ENCODE data around the gene EPG5. TPM values are rescaled to one million over a fixed set of nuclear protein-coding genes. Genes with fewer than 3 reads are reported as not detected.

Gene EPG5
- total RNA-seq, 1 experiment from 2014 or later = 16.1 TPM

GRCh38 chr18:45847119-45847518, 120.0 kb downstream of the EPG5 start:
- Histone ChIP-seq H2BK12ac (ENCODE audit: insufficient read length, low read depth, low read length) (no peak overlapping the region), H2BK5ac (ENCODE audit: insufficient read length, low read length) (no peak overlapping the region), H3K14ac (ENCODE audit: insufficient read depth, low read length) (no peak overlapping the region), H3K4me1 (ENCODE audit: insufficient read depth, low read length) (no peaks in the 10 kb centered on the region), H4K91ac (ENCODE audit: insufficient read length, low read depth, low read length) (no peak overlapping the region), H3K79me2 (ENCODE audit: insufficient read depth, low read length) (no peaks in the 10 kb centered on the region), H3K23ac (ENCODE audit: insufficient read length, low read depth, low read length) (no peak overlapping the region), H4K5ac (ENCODE audit: insufficient read length, low read depth, low read length) (no peak overlapping the region), H3K9me3 (ENCODE audit: control insufficient read depth, low read depth, low read length) (no peaks in the 10 kb centered on the region), H3K56ac (ENCODE audit: insufficient read length, low read depth, low read length) (no peak overlapping the region), H3K23me2 (ENCODE audit: insufficient read length, low read depth, low read length, poor library complexity, severe bottlenecking) (no peaks in the 10 kb centered on the region), H2BK120ac (ENCODE audit: low read depth, low read length, poor library complexity, severe bottlenecking) (no peak overlapping the region), H3T11ph (ENCODE audit: low read length) (no peak overlapping the region), H2AFZ (ENCODE audit: low read length) (no peak overlapping the region), H2AK5ac (ENCODE audit: insufficient read length, low read length) (no peak overlapping the region), H3K9ac (ENCODE audit: extremely low read depth, insufficient read length, low read length) (no peak overlapping the region), H3K18ac (ENCODE audit: insufficient read length, low read depth, low read length) (no peak overlapping the region), H3K27ac (ENCODE audit: insufficient read length, low read depth, low read length) (no peak overlapping the region), H2BK20ac (ENCODE audit: low read depth, low read length, poor library complexity, severe bottlenecking) (no peak overlapping the region), H4K20me1 (ENCODE audit: control insufficient read depth, insufficient read depth, insufficient read length) (no peaks in the 10 kb centered on the region), H3K27me3 (ENCODE audit: insufficient read depth, low read length) (no peaks in the 10 kb centered on the region), H3K79me1 (ENCODE audit: insufficient read depth, low read depth, low read length, poor library complexity, severe bottlenecking) (no peaks in the 10 kb centered on the region), H2BK15ac (ENCODE audit: low read depth, low read length) (no peak overlapping the region), H3K4ac (ENCODE audit: low read depth, low read length) (no peak overlapping the region), H3K4me2 (ENCODE audit: insufficient read depth, insufficient read length, low read length) (no peak overlapping the region), H4K8ac (replicated peaks; ENCODE audit: insufficient read length, low read depth, low read length) (no peak overlapping the region)
- Mint-ChIP-seq H3K4me1 (peaks cover 5 to 6% of the 10 kb centered on the region in 2 experiments; a peak in 3 of 4 replicates), H3K27me3 (ENCODE audit: low read depth) (no peaks in the 10 kb centered on the region), H3K9me3 (no peaks in the 10 kb centered on the region), H3K27ac (no peak overlapping the region), H3K4me3 (no peak overlapping the region), H3K36me3 (ENCODE audit: insufficient read depth in 1 of 3, low read depth in 3 of 3) (peaks cover 3 to 8% (median 4%) of the 10 kb centered on the region in 3 experiments; a peak in 3 of 7 replicates)
- TF ChIP-seq CTCF (conservative IDR thresholded peaks at IDR 0.05) = no peak
- no peak for DNase-seq
- WGBS (ENCODE audit: extremely low coverage, insufficient read length, low lambda C conversion rate) = no CpG with 5 or more reads among the region's 3 CpGs
